ENCODE data around the gene GPR150. TPM values are rescaled to one million over a fixed set of nuclear protein-coding genes. Genes with fewer than 3 reads are reported as not detected.

Gene GPR150
- total and polyA plus RNA-seq, 9 of the 15 experiments (the other 6 are each of a cell fraction or from before 2014, with no cell fraction given), result not detected

- Histone ChIP-seq H3K9ac (ENCODE audit: insufficient read depth in 1 of 2, low read depth in 2 of 2, low read length in 2 of 2) (peak overlapping the region in 1 of 2 experiments; percentile 91; a peak in 3 of 4 replicates), H3K4me1 (replicated peaks in 1 of 2; ENCODE audit: control insufficient read depth in 2 of 2, insufficient read depth in 2 of 2, low read length in 2 of 2) (peaks cover 14 to 18% of the 10 kb centered on the region in 2 experiments; a peak in 4 of 5 replicates), H3K9me1 (ENCODE audit: control insufficient read depth, insufficient read depth, low read length) (no peaks in the 10 kb centered on the region), H3K27ac (ENCODE audit: extremely low read depth, low read depth, low read length) (peak overlapping the region; percentile 95), H3K9me3 (replicated peaks; ENCODE audit: control insufficient read depth, insufficient read depth, low read depth, low read length) (no peaks in the 10 kb centered on the region), H3K79me2 (ENCODE audit: control insufficient read depth, insufficient read depth, low read length) (peaks cover 72% of the 10 kb centered on the region), H3K36me3 (ENCODE audit: control insufficient read depth, insufficient read depth, low read length) (peaks cover 44% of the 10 kb centered on the region), H3K4me3 (peak overlapping the region; percentile 49), H3K4me2 (ENCODE audit: insufficient read depth, low read length) (peak overlapping the region; percentile 91), H2AFZ (ENCODE audit: low read depth, low read length) (no peak overlapping the region), H3K27me3 (ENCODE audit: control insufficient read depth in 2 of 2, insufficient read depth in 2 of 2, low read length in 2 of 2) (no peaks in the 10 kb centered on the region), H4K20me1 (replicated peaks; ENCODE audit: control insufficient read depth, insufficient read depth, low read length) (no peaks in the 10 kb centered on the region)
- in situ Hi-C loops (cut with MboI), result loop anchor here (25.0 kb wide), 1 partner anchor 687 kb away; no protein-coding TSS in a partner anchor
- DNase-seq (ENCODE audit: extremely low read depth in 1 of 4, low spot score in 3 of 4) (peak in 1 of 4 experiments; percentile 45), ATAC-seq (no peak), FAIRE-seq (no peak)
- TF ChIP-seq CBFA2T3 (IDR thresholded peaks at IDR 0.05) (peak; percentile 49; the same call in 1 of the 2 replicates), RFX1 (IDR thresholded peaks at IDR 0.05) (no peak), ARID1B (IDR thresholded peaks at IDR 0.05) (0 out of 2 replicates have a peak, but pooled peaks have one; percentile 15), NBN (IDR thresholded peaks at IDR 0.05; ENCODE audit: low read depth) (0 out of 2 replicates have a peak, but pooled peaks have one; percentile 14), NCOR1 (IDR thresholded peaks at IDR 0.05) (peak; percentile 28), THRAP3 (IDR thresholded peaks at IDR 0.05; ENCODE audit: borderline replicate concordance) (no peak), ZNF589 (CRISPR knock-in tag; IDR thresholded peaks at IDR 0.05; ENCODE audit: low read depth) (no peak), ZNF280A (IDR thresholded peaks at IDR 0.05; ENCODE audit: low read depth, partially characterized antibody) (no peak), ARID2 (IDR thresholded peaks at IDR 0.05) (0 out of 2 replicates have a peak, but pooled peaks have one; percentile 30), DPF2 (IDR thresholded peaks at IDR 0.05) (peak; percentile 17; the same call in 1 of the 2 replicates)
- TF ChIP-seq, protein P1, sequence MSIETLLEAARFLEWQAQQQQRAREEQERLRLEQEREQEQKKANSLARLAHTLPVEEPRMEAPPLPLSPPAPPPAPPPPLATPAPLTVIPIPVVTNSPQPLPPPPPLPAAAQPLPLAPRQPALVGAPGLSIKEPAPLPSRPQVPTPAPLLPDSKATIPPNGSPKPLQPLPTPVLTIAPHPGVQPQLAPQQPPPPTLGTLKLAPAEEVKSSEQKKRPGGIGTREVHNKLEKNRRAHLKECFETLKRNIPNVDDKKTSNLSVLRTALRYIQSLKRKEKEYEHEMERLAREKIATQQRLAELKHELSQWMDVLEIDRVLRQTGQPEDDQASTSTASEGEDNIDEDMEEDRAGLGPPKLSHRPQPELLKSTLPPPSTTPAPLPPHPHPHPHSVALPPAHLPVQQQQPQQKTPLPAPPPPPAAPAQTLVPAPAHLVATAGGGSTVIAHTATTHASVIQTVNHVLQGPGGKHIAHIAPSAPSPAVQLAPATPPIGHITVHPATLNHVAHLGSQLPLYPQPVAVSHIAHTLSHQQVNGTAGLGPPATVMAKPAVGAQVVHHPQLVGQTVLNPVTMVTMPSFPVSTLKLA (conservative IDR thresholded peaks at IDR 0.05), result no peak
- TF ChIP-seq, protein P2, sequence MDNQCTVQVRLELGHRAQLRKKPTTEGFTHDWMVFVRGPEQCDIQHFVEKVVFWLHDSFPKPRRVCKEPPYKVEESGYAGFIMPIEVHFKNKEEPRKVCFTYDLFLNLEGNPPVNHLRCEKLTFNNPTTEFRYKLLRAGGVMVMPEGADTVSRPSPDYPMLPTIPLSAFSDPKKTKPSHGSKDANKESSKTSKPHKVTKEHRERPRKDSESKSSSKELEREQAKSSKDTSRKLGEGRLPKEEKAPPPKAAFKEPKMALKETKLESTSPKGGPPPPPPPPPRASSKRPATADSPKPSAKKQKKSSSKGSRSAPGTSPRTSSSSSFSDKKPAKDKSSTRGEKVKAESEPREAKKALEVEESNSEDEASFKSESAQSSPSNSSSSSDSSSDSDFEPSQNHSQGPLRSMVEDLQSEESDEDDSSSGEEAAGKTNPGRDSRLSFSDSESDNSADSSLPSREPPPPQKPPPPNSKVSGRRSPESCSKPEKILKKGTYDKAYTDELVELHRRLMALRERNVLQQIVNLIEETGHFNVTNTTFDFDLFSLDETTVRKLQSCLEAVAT (IDR thresholded peaks at IDR 0.05), result peak in 1 of 2 experiments; percentile 6; a peak in 1 of 4 replicates
- POLR2A ChIA-PET, result interaction anchor here (0.9 to 2.0 kb wide), 3 partner anchors 14 to 85 kb away, joined by 3 to 4 read pairs (median 4); no protein-coding TSS in a partner anchor
- intact Hi-C loops (cut with micrococcal nuclease), result loop anchor here (5.0 to 10.0 kb wide), 2 partner anchors 62 to 685 kb away; no protein-coding TSS in a partner anchor
- CTCF ChIA-PET (ENCODE audit: low intra/inter-chr PET ratio), result no interaction called here
- no TSS peak for BruUV-seq (replicated peaks)
These were observed 30.1 kb downstream of the GPR150 start for GRCh38 chr5:95649842-95650620.
